Panc1 (cell line): ENCODE results near the gene CLUH. TPM values are rescaled to one million over a fixed set of nuclear protein-coding genes. Genes with fewer than 3 reads are reported as not detected.
"Not testable (repeated sequence)": the region's sequence is repeated elsewhere in the genome, so short reads cannot be mapped to it uniquely, and the experiment has no call there.

ENCODE experiments used
- ATAC-seq: fragments of 200-7000 bp; cut with Tn5 transposase; 2 replicates; pipeline ENCODE4 v1.9.1; 2020; ENCODE audit warnings: mild to moderate bottlenecking, moderate library complexity
- BruUV-seq: library from RNA; stranded (reverse); fragments of 400-500 nt; replicated peaks from 2 replicates; lab custom pipeline; 2021; lab: Mats Ljungman, UMichigan
- CTCF ChIA-PET: fragments of 300-600 bp; sonication (Branson Sonifier 250); formaldehyde crosslinking; loops from one replicate; lab custom pipeline; 2022; ENCODE audit warnings: antibody characterized with exemption; lab: Charles Lee
- POLR2A ChIA-PET: fragments of 300-600 bp; sonication (Branson Sonifier 250); formaldehyde crosslinking; loops from one replicate; lab custom pipeline; 2022; ENCODE audit warnings: antibody characterized with exemption; lab: Charles Lee
- DNase-seq: peaks from one replicate; pipeline ENCODE4 v3.0.0-alpha.2; 2010; ENCODE audit warnings: low read depth, low spot score
- H3K27ac ChIP-seq: 2 replicates; pipeline ENCODE4 v1.5.1; 2011; ENCODE audit warnings: mild to moderate bottlenecking, low read length, inconsistent platforms
- H3K27me3 ChIP-seq: fragments of 200-500 bp; sonication (Bioruptor generic); 2 replicates; pipeline ENCODE4 v1.6.0; 2014; ENCODE audit warnings: low read length, inconsistent platforms; ENCODE audit not compliant: control insufficient read depth, insufficient read depth
- H3K36me3 ChIP-seq: fragments of 200-500 bp; sonication (Bioruptor generic); 2 replicates; pipeline ENCODE4 v1.5.1; 2014; ENCODE audit warnings: inconsistent platforms, mild to moderate bottlenecking, low read length, moderate library complexity; ENCODE audit not compliant: control insufficient read depth, insufficient read depth
- H3K4me1 ChIP-seq: 2 replicates; pipeline ENCODE4 v1.5.1; 2011; ENCODE audit warnings: inconsistent platforms, mild to moderate bottlenecking, low read length, moderate library complexity; ENCODE audit not compliant: control insufficient read depth, insufficient read depth
- H3K4me3 ChIP-seq, 2 experiments: 2 replicates each; pipeline ENCODE4 v1.5.1; 2011 to 2012; ENCODE audit warnings: low read depth in 2 of 2, low read length in 2 of 2, mild to moderate bottlenecking in 2 of 2, inconsistent platforms in 1 of 2, moderate library complexity in 1 of 2
- H3K9me3 ChIP-seq: fragments of 200-500 bp; sonication (Bioruptor generic); 2 replicates; pipeline ENCODE4 v1.5.1; 2014; ENCODE audit warnings: low read depth, mild to moderate bottlenecking, inconsistent platforms, low read length, moderate library complexity; ENCODE audit not compliant: control insufficient read depth, insufficient read depth
- POLR2AphosphoS5 ChIP-seq: IDR thresholded peaks from 2 replicates; pipeline ENCODE4 v1.6.1; 2012; ENCODE audit warnings: mild to moderate bottlenecking, low read depth, low read length, moderate library complexity
- SIN3A ChIP-seq: IDR thresholded peaks from 2 replicates; pipeline ENCODE4 v1.6.1; 2012; ENCODE audit warnings: low read depth, mild to moderate bottlenecking, low read length, moderate library complexity, borderline replicate concordance; ENCODE audit not compliant: insufficient read depth
- TCF7L2 ChIP-seq: IDR thresholded peaks from 2 replicates; pipeline ENCODE4 v1.6.1; 2011; ENCODE audit warnings: mild to moderate bottlenecking, low read depth, low read length, inconsistent platforms
- in situ Hi-C: cut with HindIII; loops from 2 replicates; pipeline ENCODE4 v1.10.0; 2016; ENCODE audit warnings: low sequenced_read_pairs, low pct_unique_long_range_greater_than_20kb
- intact Hi-C: fragments of 100-400 bp; cut with micrococcal nuclease; formaldehyde crosslinking; loops from one replicate; pipeline ENCODE4 v1.10.0; 2022; ENCODE audit not compliant: unreplicated experiment
- total RNA-seq: library from RNA; stranded (reverse); gene quantifications from one replicate; pipeline ENCODE4 v1.2.1, GENCODE V29; 2021; ENCODE audit not compliant: unreplicated experiment
- TF ChIP-seq, protein P1 (sequence below), 2 experiments: IDR thresholded peaks; 2 replicates each; pipeline ENCODE4 v1.6.1; 2011 to 2012; ENCODE audit warnings: low read depth in 2 of 2, control low read depth in 1 of 2, low read length in 1 of 2, mild to moderate bottlenecking in 1 of 2, moderate library complexity in 1 of 2; ENCODE audit not compliant: insufficient read depth in 1 of 2
- TF ChIP-seq, protein P2 (sequence below): fragments of 450-650 bp; IDR thresholded peaks from 2 replicates; pipeline ENCODE4 v1.5.1; 2017; ENCODE audit warnings: mild to moderate bottlenecking

Gene CLUH
- total RNA-seq, 1 experiment from 2014 or later, result 119 TPM

DNA sequence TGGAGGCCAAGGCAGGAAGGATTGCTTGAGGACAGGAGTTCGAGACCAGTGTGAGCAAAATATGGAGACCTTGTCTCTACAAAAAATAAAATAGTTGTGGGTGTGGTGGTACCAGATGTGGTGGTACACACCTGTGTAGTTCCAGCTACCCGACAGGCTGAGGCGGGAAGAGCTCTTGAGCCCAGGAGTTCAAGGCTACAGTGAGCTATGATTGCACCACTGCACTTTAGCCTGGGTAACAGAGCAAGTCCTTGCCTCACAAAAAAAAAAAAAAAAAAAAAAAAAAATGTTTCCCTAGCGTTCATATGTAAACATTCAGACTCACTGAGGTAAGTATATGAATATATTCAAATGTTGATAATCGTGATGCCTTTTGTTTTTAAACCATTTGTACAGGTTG is 39.5 kb downstream of the CLUH start:
- in situ Hi-C loops, result no loop called here
- Histone ChIP-seq H3K4me3 (no peak overlapping the region), H3K9me3 (no peaks in the 10 kb centered on the region), H3K4me1 (no peaks in the 10 kb centered on the region), H3K27ac (no peak overlapping the region), H3K27me3 (no peaks in the 10 kb centered on the region), H3K36me3 (peaks cover 30% of the 10 kb centered on the region)
- TF ChIP-seq POLR2AphosphoS5 (no peak), TCF7L2 (no peak), SIN3A (no peak)
- TF ChIP-seq, protein P1, sequence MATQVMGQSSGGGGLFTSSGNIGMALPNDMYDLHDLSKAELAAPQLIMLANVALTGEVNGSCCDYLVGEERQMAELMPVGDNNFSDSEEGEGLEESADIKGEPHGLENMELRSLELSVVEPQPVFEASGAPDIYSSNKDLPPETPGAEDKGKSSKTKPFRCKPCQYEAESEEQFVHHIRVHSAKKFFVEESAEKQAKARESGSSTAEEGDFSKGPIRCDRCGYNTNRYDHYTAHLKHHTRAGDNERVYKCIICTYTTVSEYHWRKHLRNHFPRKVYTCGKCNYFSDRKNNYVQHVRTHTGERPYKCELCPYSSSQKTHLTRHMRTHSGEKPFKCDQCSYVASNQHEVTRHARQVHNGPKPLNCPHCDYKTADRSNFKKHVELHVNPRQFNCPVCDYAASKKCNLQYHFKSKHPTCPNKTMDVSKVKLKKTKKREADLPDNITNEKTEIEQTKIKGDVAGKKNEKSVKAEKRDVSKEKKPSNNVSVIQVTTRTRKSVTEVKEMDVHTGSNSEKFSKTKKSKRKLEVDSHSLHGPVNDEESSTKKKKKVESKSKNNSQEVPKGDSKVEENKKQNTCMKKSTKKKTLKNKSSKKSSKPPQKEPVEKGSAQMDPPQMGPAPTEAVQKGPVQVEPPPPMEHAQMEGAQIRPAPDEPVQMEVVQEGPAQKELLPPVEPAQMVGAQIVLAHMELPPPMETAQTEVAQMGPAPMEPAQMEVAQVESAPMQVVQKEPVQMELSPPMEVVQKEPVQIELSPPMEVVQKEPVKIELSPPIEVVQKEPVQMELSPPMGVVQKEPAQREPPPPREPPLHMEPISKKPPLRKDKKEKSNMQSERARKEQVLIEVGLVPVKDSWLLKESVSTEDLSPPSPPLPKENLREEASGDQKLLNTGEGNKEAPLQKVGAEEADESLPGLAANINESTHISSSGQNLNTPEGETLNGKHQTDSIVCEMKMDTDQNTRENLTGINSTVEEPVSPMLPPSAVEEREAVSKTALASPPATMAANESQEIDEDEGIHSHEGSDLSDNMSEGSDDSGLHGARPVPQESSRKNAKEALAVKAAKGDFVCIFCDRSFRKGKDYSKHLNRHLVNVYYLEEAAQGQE (IDR thresholded peaks at IDR 0.05; ENCODE audit: insufficient read depth in 1 of 2, low read depth in 2 of 2, low read length in 1 of 2), result no peak
- TF ChIP-seq, protein P2, sequence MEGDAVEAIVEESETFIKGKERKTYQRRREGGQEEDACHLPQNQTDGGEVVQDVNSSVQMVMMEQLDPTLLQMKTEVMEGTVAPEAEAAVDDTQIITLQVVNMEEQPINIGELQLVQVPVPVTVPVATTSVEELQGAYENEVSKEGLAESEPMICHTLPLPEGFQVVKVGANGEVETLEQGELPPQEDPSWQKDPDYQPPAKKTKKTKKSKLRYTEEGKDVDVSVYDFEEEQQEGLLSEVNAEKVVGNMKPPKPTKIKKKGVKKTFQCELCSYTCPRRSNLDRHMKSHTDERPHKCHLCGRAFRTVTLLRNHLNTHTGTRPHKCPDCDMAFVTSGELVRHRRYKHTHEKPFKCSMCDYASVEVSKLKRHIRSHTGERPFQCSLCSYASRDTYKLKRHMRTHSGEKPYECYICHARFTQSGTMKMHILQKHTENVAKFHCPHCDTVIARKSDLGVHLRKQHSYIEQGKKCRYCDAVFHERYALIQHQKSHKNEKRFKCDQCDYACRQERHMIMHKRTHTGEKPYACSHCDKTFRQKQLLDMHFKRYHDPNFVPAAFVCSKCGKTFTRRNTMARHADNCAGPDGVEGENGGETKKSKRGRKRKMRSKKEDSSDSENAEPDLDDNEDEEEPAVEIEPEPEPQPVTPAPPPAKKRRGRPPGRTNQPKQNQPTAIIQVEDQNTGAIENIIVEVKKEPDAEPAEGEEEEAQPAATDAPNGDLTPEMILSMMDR, result no peak
- no TSS peak for BruUV-seq
- ChIA-PET CTCF (no interaction called here), POLR2A (no interaction called here)
- ATAC-seq, result no peak
- DNase-seq, result no peak
- intact Hi-C loops, result no loop called here

DNA sequence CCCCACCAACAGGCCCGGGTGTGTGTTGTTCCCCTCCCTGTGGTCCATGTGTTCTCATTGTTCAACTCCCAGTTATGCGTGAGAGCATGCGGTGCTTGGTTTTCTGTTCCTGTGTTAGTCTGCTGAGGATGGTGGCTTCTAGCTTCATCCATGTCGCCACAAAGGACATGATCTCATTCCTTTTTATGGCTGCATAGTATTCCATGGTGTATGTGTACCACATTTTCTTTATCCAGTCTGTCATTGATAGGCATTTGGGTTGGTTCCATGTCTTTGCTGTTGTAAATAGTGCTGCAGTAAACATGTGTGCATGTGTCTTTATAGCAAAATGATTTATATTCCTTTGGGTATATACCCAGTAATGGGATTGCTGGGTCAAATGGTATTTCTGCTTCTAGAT is 51.2 kb downstream of the CLUH start:
- ATAC-seq, DNase-seq, H3K27ac ChIP-seq, POLR2A ChIA-PET, intact Hi-C loops, H3K9me3 ChIP-seq, H3K4me1 ChIP-seq, in situ Hi-C loops, H3K4me3 ChIP-seq, H3K27me3 ChIP-seq, H3K36me3 ChIP-seq, BruUV-seq: not testable (repeated sequence)
- CTCF ChIA-PET, result interaction anchor here (0.6 kb wide), 1 partner anchor 15 kb away, joined by 4 read pairs; no protein-coding TSS in a partner anchor

DNA sequence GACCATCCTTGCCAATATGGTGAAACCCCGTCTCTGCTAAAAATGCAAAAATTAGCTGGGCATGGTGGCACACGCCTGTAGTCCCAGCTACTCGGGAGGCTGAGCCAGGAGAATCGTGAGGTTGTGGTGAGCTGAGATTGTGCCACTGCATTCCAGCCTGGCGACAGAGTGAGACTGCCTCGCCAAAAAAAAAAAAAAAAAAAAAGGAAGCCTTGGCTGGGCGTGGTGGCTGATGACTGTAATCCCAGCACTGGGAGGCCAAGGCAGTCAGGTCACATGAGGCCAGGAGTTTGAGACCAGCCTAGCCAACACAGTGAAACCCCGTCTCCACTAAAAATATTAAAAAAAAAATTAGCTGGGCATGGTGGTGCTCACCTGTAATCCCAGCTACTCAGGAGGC is 52.2 kb downstream of the CLUH start:
- H3K27ac ChIP-seq, H3K4me1 ChIP-seq, in situ Hi-C loops, ATAC-seq, BruUV-seq, intact Hi-C loops, H3K36me3 ChIP-seq, H3K4me3 ChIP-seq, POLR2A ChIA-PET, H3K9me3 ChIP-seq, CTCF ChIA-PET, H3K27me3 ChIP-seq, DNase-seq: not testable (repeated sequence)
